Liver (tissue), 9 donors: ENCODE data around the gene TRAPPC8. TPM values are rescaled to one million over a fixed set of nuclear protein-coding genes. Genes with fewer than 3 reads are reported as not detected.
"Not testable (repeated sequence)": the region's sequence is repeated elsewhere in the genome, so short reads cannot be mapped to it uniquely, and the experiment has no call there.

Source experiments
- DNase-seq: peaks from one replicate; pipeline ENCODE4 v3.0.0-alpha.2; 2017; ENCODE audit warnings: low spot score
- H3K27ac ChIP-seq, 2 donors: one replicate each; pipeline ENCODE4 v1.7.0; 2013; ENCODE audit warnings: inconsistent platforms in 2 of 2, low read length in 2 of 2, control low read depth in 1 of 2, low read depth in 1 of 2, mild to moderate bottlenecking in 1 of 2
- H3K27me3 ChIP-seq, 4 donors: one replicate each; pipeline versions ENCODE4 v1.6.1 to v1.7.0; 2013; ENCODE audit warnings: low read length in 3 of 4, inconsistent platforms in 1 of 4, mild to moderate bottlenecking in 1 of 4, moderate library complexity in 1 of 4; ENCODE audit not compliant: control insufficient read depth in 4 of 4, insufficient read depth in 4 of 4
- H3K36me3 ChIP-seq, 4 donors: one replicate each; pipeline versions ENCODE4 v1.6.1 to v1.7.0; 2013; ENCODE audit warnings: low read length in 3 of 4, mild to moderate bottlenecking in 3 of 4, low read depth in 1 of 4, moderate library complexity in 1 of 4; ENCODE audit not compliant: control insufficient read depth in 4 of 4, insufficient read depth in 3 of 4
- H3K4me1 ChIP-seq, 4 donors: one replicate each; pipeline versions ENCODE4 v1.6.1 to v1.7.0; 2013; ENCODE audit warnings: low read length in 3 of 4, mild to moderate bottlenecking in 3 of 4, moderate library complexity in 1 of 4; ENCODE audit not compliant: control insufficient read depth in 4 of 4, insufficient read depth in 4 of 4
- H3K4me3 ChIP-seq, 3 donors: one replicate each; pipeline versions ENCODE4 v1.6.1 to v1.7.0; 2013; ENCODE audit warnings: low read length in 3 of 3, control low read depth in 1 of 3, low read depth in 1 of 3, mild to moderate bottlenecking in 1 of 3
- H3K9ac ChIP-seq, 2 donors: one replicate each; pipeline ENCODE4 v1.7.0; 2013; ENCODE audit warnings: low read length in 2 of 2, mild to moderate bottlenecking in 2 of 2, moderate library complexity in 2 of 2, control low read depth in 1 of 2, low read depth in 1 of 2
- H3K9me3 ChIP-seq, 4 donors: one replicate each; pipeline versions ENCODE4 v1.6.1 to v1.7.0; 2013; ENCODE audit warnings: low read length in 3 of 4; ENCODE audit not compliant: control insufficient read depth in 4 of 4
- FOXA2 ChIP-seq: IDR thresholded peaks from 2 replicates; pipeline ENCODE4 v1.6.1; 2016; ENCODE audit warnings: antibody characterized with exemption
- MAX ChIP-seq: IDR thresholded peaks from 2 replicates; pipeline ENCODE4 v1.6.1; 2016; ENCODE audit warnings: antibody characterized with exemption
- RAD21 ChIP-seq, 2 donors: IDR thresholded peaks; 2 replicates each; pipeline ENCODE4 v1.6.1; 2016; ENCODE audit warnings: antibody characterized with exemption in 2 of 2, mild to moderate bottlenecking in 2 of 2
- RXRA ChIP-seq, 2 donors: IDR thresholded peaks; 2 replicates each; pipeline ENCODE4 v1.6.1; 2017 to 2018; ENCODE audit warnings: antibody characterized with exemption in 2 of 2, mild to moderate bottlenecking in 1 of 2
- WGBS: extraction: QIAGEN DNeasy Blood & Tissue Kit; methylation state at CpG from one replicate; pipeline ENCODE4 v1.1.7; 2013; 5-methylcytosine and 5-hydroxymethylcytosine counted together
- polyA plus RNA-seq, 2 donors: library from polyadenylated mRNA; stranded (reverse) in 1 of 2; unstranded in 1 of 2; fragments of 200-250 nt in 1 of 2; fragments of >200 nt in 1 of 2; fragmentation: Nextera tagmentation in 1 of 2; extraction: Ambion mirVana in 1 of 2; gene quantifications; one replicate each; pipeline versions ENCODE4 v1.2.1 to v1.2.3, GENCODE V29; 2013 to 2015
- total RNA-seq, 2 donors: library from RNA; depleted of rRNA; stranded (reverse); fragments of >200 nt; gene quantifications; one replicate each; pipeline ENCODE4 v1.2.3, GENCODE V29; 2014
- TF ChIP-seq, protein P1 (sequence below): IDR thresholded peaks from 2 replicates; pipeline ENCODE4 v1.6.1; 2016; ENCODE audit warnings: antibody characterized with exemption, mild to moderate bottlenecking
- TF ChIP-seq, protein P2 (sequence below): IDR thresholded peaks from 2 replicates; pipeline ENCODE4 v1.6.1; 2016; ENCODE audit warnings: antibody characterized with exemption
- donor health status: healthy.
- donor health status: healthy.
- donor health status: healthy.
- donor health status: healthy.
- donor health status: healthy.

TRAPPC8 gene
- total and polyA plus RNA-seq, 4 donors: 12.2 to 46.1 (median 29.5) TPM

GRCh38 chr18:31814132-31814531, 128.8 kb downstream of the TRAPPC8 start:
- Histone ChIP-seq H3K4me3 (no peak overlapping the region), H3K4me1 (no peaks in the 10 kb centered on the region), H3K27me3 (no peaks in the 10 kb centered on the region), H3K27ac (no peak overlapping the region), H3K36me3 (no peaks in the 10 kb centered on the region), H3K9me3 (no peaks in the 10 kb centered on the region), H3K9ac (no peak overlapping the region)
- WGBS: 48% methylated on average over 3 of the region's 3 CpGs
- no peak for TF ChIP-seq RXRA (IDR thresholded peaks at IDR 0.05)
- TF ChIP-seq MAX: no peak
- TF ChIP-seq RAD21 (IDR thresholded peaks at IDR 0.05): no peak
- TF ChIP-seq, protein P1, sequence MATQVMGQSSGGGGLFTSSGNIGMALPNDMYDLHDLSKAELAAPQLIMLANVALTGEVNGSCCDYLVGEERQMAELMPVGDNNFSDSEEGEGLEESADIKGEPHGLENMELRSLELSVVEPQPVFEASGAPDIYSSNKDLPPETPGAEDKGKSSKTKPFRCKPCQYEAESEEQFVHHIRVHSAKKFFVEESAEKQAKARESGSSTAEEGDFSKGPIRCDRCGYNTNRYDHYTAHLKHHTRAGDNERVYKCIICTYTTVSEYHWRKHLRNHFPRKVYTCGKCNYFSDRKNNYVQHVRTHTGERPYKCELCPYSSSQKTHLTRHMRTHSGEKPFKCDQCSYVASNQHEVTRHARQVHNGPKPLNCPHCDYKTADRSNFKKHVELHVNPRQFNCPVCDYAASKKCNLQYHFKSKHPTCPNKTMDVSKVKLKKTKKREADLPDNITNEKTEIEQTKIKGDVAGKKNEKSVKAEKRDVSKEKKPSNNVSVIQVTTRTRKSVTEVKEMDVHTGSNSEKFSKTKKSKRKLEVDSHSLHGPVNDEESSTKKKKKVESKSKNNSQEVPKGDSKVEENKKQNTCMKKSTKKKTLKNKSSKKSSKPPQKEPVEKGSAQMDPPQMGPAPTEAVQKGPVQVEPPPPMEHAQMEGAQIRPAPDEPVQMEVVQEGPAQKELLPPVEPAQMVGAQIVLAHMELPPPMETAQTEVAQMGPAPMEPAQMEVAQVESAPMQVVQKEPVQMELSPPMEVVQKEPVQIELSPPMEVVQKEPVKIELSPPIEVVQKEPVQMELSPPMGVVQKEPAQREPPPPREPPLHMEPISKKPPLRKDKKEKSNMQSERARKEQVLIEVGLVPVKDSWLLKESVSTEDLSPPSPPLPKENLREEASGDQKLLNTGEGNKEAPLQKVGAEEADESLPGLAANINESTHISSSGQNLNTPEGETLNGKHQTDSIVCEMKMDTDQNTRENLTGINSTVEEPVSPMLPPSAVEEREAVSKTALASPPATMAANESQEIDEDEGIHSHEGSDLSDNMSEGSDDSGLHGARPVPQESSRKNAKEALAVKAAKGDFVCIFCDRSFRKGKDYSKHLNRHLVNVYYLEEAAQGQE: no peak
- TF ChIP-seq FOXA2: no peak
- TF ChIP-seq, protein P2, sequence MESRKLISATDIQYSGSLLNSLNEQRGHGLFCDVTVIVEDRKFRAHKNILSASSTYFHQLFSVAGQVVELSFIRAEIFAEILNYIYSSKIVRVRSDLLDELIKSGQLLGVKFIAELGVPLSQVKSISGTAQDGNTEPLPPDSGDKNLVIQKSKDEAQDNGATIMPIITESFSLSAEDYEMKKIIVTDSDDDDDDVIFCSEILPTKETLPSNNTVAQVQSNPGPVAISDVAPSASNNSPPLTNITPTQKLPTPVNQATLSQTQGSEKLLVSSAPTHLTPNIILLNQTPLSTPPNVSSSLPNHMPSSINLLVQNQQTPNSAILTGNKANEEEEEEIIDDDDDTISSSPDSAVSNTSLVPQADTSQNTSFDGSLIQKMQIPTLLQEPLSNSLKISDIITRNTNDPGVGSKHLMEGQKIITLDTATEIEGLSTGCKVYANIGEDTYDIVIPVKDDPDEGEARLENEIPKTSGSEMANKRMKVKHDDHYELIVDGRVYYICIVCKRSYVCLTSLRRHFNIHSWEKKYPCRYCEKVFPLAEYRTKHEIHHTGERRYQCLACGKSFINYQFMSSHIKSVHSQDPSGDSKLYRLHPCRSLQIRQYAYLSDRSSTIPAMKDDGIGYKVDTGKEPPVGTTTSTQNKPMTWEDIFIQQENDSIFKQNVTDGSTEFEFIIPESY: no peak
- no peak for DNase-seq

DNA sequence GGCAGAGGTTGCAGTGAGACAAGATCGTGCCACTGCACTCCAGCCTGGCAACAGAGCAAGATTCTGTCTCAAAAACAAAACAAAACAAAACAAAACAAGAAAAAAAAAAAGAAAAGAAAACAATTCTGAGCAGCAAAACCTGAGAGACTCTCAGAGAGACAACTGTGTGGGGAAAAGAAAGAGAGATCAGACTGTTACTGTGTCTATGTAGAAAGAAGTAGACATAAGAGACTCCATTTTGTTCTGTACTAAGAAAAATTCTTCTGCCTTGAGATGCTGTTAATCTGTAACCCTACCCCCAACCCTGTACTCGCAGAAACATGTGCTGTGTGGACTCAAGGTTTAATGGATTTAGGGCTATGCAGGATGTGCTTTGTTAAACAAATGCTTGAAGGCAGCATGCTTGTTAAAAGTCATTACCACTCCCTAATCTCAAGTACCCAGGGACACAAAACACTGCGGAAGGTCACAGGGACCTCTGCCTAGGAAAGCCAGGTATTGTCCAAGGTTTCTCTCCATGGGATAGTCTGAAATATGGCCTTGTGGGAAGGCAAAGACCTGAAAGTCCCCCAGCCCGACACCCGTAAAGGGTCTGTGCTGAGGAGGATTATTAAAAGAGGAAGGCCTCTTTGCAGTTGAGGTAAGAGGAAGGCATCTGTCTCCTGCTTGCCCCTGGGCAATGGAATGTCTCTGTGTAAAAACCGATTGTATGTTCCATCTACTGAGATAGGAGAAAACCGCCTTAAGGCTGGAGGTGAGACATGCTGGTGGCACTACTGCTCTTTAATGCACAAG, 132.4 kb downstream of the TRAPPC8 start:
- not testable (repeated sequence) for H3K4me1 ChIP-seq, DNase-seq, H3K27ac ChIP-seq, H3K9me3 ChIP-seq, H3K36me3 ChIP-seq, H3K27me3 ChIP-seq, H3K9ac ChIP-seq, H3K4me3 ChIP-seq
- WGBS: 88% methylated on average over 7 of the region's 7 CpGs

- H3K27me3 ChIP-seq, H3K4me1 ChIP-seq, H3K27ac ChIP-seq, H3K9me3 ChIP-seq, H3K4me3 ChIP-seq, DNase-seq, H3K9ac ChIP-seq, H3K36me3 ChIP-seq: not testable (repeated sequence)
- WGBS: 76% methylated on average over 3 of the region's 4 CpGs
These were observed 133.9 kb downstream of the TRAPPC8 start for GRCh38 chr18:31809049-31809448.
